Small intestine (tissue), 7 donors: ENCODE data around the gene NPAS4. TPM values are rescaled to one million over a fixed set of nuclear protein-coding genes. Genes with fewer than 3 reads are reported as not detected.
"Not testable (repeated sequence)": the region's sequence is repeated elsewhere in the genome, so short reads cannot be mapped to it uniquely, and the experiment has no call there.

Source experiments
- DNase-seq, 2 donors: peaks; one replicate each; pipeline versions ENCODE4 v3.0.0 to v3.0.0-alpha.2; 2013
- FAIRE-seq: peaks from 2 replicates; lab custom pipeline; 2012; peaks lifted over from hg19 to GRCh38; lab: Jason Lieb, UNC
- H3K27ac ChIP-seq, 3 donors: one replicate each; pipeline ENCODE4 v1.5.1; 2013; ENCODE audit warnings: low read length in 2 of 3, mild to moderate bottlenecking in 2 of 3, control low read depth in 1 of 3, inconsistent platforms in 1 of 3, low read depth in 1 of 3, moderate library complexity in 1 of 3
- H3K27me3 ChIP-seq, 3 donors: one replicate each; pipeline ENCODE4 v1.6.1; 2013; ENCODE audit warnings: low read length in 3 of 3, inconsistent platforms in 1 of 3; ENCODE audit not compliant: control insufficient read depth in 3 of 3, insufficient read depth in 3 of 3
- H3K36me3 ChIP-seq, 3 donors: one replicate each; pipeline ENCODE4 v1.6.1; 2013; ENCODE audit warnings: low read length in 3 of 3, inconsistent platforms in 1 of 3, low read depth in 1 of 3, mild to moderate bottlenecking in 1 of 3, moderate library complexity in 1 of 3; ENCODE audit not compliant: control insufficient read depth in 3 of 3, insufficient read depth in 2 of 3
- H3K4me1 ChIP-seq, 3 donors: one replicate each; pipeline ENCODE4 v1.6.1; 2013; ENCODE audit warnings: low read length in 2 of 3, inconsistent platforms in 1 of 3, low read depth in 1 of 3, mild to moderate bottlenecking in 1 of 3, moderate library complexity in 1 of 3; ENCODE audit not compliant: control insufficient read depth in 3 of 3, insufficient read depth in 2 of 3
- H3K4me3 ChIP-seq, 3 donors: one replicate each; pipeline ENCODE4 v1.5.1; 2013; ENCODE audit warnings: low read length in 3 of 3, control low read depth in 1 of 3, inconsistent platforms in 1 of 3, low read depth in 1 of 3, mild to moderate bottlenecking in 1 of 3, moderate library complexity in 1 of 3
- H3K9me3 ChIP-seq, 2 donors: one replicate each; pipeline ENCODE4 v1.6.1; 2013; ENCODE audit warnings: low read depth in 1 of 2, low read length in 1 of 2; ENCODE audit not compliant: control insufficient read depth in 2 of 2, insufficient read depth in 1 of 2
- WGBS, 3 donors: extraction: QIAGEN DNeasy Blood & Tissue Kit; methylation state at CpG; one replicate each; pipeline ENCODE4 v1.1.7; 2013; 5-methylcytosine and 5-hydroxymethylcytosine counted together
- polyA plus RNA-seq, 4 donors: library from polyadenylated mRNA; stranded (reverse) in 3 of 4; unstranded in 1 of 4; fragments of 200-250 nt in 3 of 4; fragments of 120-200 nt in 1 of 4; gene quantifications; one replicate each; pipeline versions ENCODE4 v1.2.1 to v1.2.3, GENCODE V29; 2013
- donor health status: healthy with polysubstance abuse.
- donor health status: control.
- donor health status: control.
- donor health status: Bipolar disorder and iron deficiency.
- donor health status: healthy.

Gene NPAS4
- polyA plus RNA-seq, 4 donors = 0.10 to 0.15 TPM; not detected in 2

DNA sequence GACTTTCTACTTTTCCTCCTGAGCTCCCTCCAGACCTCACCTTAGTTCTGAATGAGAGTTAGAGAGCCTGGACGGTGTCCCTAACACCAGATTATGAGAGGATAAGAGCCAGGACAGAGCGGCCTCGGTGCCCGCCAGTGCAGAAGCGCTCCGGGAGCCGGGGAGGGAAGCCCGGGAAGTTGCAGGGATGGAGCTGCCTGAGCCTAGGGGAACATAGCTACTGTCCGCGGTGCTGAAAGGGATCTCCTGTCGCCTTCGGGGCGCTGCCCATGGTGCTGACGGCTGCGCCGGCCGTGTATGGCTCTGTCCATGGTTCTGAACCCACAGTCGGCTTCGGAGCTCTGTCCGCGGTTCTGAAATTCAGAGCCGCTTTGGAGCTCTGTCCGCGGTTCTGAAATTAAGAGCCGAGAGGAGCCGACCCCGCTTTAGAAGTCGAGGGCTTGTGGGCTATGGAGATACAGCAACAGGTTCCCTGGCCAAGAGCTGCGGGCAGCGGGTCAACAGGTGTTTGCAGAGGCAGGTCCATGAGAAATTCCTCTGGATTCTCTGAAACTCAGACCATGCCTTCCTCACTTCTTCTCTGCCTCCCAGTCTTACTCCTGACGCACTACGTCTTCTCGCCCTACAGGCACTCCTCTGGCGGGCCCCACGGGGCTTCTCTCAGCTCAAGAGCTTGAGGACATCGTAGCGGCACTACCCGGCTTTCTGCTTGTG, 814 bp downstream of the NPAS4 start:
- peaks cover 0 to 9% of the 10 kb centered on the region in 2 donors for H3K9me3 ChIP-seq
- peak overlapping the region in 1 of 3 donors; percentile 33 for H3K27ac ChIP-seq
- H3K4me1 ChIP-seq = no peaks in the 10 kb centered on the region
- whole genome bisulfite sequencing, 3 donors = 13 to 14% (median 14%) methylated on average over 38 of the region's 38 CpGs
- peaks cover 0 to 6% (median 0%) of the 10 kb centered on the region in 3 donors for H3K36me3 ChIP-seq
- no peak for FAIRE-seq
- DNase-seq = peak; percentile 83 to 94
- H3K4me3 ChIP-seq = no peak overlapping the region
- H3K27me3 ChIP-seq = peaks cover 0 to 42% (median 2%) of the 10 kb centered on the region in 3 donors

DNA sequence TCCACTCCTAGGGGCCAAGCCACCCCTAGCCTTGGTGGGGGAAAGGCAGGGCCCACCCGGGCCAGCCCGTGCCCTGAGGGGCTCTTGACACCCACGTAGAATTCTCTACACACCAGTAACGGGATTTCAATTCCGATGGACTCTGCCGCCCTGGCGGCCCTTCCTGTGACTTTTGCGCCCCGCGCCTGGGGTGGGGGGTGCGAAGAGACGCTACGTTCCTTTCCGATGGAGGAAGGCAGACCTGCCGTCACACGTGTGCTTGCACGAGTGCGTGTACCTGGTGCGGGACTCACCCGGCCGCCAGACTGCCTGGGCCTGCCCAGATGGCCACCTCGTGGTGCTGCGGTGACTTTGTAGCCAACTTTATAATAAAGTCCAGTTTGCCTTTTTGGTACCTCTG, 5.5 kb downstream of the NPAS4 start:
- FAIRE-seq (no peak), DNase-seq (no peak)
- Histone ChIP-seq H3K4me3 (no peak overlapping the region), H3K27me3 (peaks cover 0 to 8% (median 0%) of the 10 kb centered on the region in 3 donors), H3K36me3 (peaks cover 0 to 6% (median 0%) of the 10 kb centered on the region in 3 donors), H3K9me3 (peaks cover 0 to 5% of the 10 kb centered on the region in 2 donors), H3K4me1 (no peaks in the 10 kb centered on the region), H3K27ac (no peak overlapping the region)
- WGBS, 3 donors = 74 to 76% (median 76%) methylated on average over 23 of the region's 23 CpGs

DNA sequence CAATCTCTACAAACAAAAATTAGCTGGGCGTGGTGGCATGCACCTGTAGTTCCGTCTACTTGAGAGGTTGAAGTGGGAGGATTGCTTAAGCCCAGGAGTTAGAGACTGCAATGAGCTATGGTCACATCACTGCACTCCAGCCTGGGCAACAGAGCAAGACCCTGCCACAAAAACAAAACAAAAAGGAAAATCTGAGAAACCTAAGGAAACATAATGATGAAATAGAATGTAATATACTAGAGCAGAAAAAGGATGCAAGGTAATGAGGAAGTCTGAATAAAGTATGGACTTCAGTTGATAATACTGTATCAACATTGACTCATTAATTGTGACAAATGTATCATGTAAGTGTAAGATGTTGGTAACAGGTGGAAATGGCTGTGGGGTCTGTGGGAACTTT, 8.1 kb downstream of the NPAS4 start:
- FAIRE-seq = no peak
- Histone ChIP-seq H3K9me3 (no peaks in the 10 kb centered on the region), H3K27ac (no peak overlapping the region), H3K4me3 (no peak overlapping the region), H3K4me1 (no peaks in the 10 kb centered on the region), H3K36me3 (peaks cover 0 to 21% (median 0%) of the 10 kb centered on the region in 3 donors), H3K27me3 (no peaks in the 10 kb centered on the region)
- WGBS, 3 donors = 81 to 85% (median 82%) methylated on average over 2 of the region's 2 CpGs
- DNase-seq = no peak

DNA sequence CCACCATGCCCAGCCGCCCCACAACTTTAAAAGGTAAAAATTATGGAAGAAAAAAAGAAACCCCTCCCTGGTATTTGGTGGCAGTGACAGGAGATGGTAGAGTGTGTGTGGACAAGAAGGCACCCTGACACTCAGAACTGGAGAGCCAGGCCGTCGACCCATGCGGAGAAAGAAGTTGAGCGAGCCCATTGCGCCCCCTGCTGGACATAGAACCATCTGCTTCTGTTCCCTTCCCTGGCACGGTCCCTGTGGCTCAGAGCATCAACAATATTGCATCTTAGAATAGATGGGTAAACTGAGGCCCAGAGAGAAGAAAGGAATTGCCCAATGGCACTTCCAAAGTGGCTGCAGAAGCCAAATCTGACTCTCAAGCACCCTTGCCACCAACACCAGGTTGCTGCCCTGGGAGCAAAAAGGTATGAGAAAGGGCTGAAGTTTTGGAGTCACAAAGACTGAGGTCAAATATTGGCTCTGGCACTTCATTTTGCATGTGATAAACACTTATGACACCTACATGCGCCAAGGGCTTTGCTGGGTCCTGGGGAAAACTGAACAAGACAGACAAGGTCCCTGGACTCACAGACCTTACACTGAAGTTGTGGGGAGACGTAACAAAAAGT, 9.3 kb downstream of the NPAS4 start:
- DNase-seq = peak; percentile 65 to 73
- no peaks in the 10 kb centered on the region for H3K9me3 ChIP-seq
- no peak for FAIRE-seq
- WGBS, 3 donors = 31 to 38% (median 36%) methylated on average over 9 of the region's 9 CpGs
- no peaks in the 10 kb centered on the region for H3K27me3 ChIP-seq
- H3K27ac ChIP-seq = no peak overlapping the region
- peaks cover 0 to 22% (median 0%) of the 10 kb centered on the region in 3 donors for H3K36me3 ChIP-seq
- H3K4me1 ChIP-seq = no peaks in the 10 kb centered on the region
- H3K4me3 ChIP-seq = no peak overlapping the region

DNA sequence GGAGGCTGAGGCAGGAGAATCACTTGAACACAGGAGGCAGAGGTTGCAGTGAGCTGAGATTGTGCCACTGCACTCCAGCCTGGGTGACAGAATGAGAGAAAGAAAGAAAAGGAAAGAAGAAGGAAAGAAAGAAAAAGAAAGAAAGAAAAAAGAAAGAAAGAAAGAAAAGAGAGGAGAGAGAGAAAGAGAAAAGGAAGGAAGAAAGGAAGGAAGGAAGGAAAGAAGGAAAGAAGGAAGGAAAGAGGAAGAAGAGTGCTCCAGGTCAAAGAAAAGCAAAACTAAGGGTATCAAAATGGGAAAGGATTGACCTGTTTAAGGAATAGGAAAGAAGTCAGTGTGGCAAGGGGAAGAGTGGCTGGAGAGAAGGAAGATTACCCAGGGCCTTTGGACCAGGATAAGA, 10.5 kb downstream of the NPAS4 start:
- not testable (repeated sequence) for H3K4me3 ChIP-seq, FAIRE-seq, H3K27me3 ChIP-seq, H3K27ac ChIP-seq, H3K9me3 ChIP-seq, H3K4me1 ChIP-seq, DNase-seq
- peaks cover 0 to 30% (median 10%) of the 10 kb centered on the region in 3 donors for H3K36me3 ChIP-seq

DNA sequence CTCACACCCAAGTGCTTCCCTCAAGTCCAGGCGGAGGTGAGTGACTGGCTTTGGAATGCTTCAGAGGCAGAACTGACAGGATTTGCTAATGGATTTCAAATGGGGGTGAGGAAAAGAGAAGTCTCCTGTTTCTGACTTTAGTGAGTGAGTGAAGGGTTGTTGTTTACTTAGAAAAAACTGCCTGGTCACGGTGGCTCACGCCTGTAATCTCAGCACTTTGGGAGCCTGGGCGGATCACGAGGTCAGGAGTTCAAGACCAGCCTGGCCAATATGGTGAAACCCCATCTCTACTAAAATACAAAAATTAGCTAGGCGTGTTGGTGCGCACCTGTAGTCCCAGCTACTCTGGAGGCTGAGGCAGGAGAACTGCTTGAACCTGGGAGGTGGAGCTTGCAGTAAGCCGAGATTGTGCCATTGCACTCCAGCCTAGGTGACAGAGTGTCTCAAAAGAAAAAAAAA, 11.1 kb downstream of the NPAS4 start:
- 80 to 85% (median 82%) methylated on average over 8 of the region's 8 CpGs for WGBS, 3 donors
- H3K9me3 ChIP-seq, H3K4me1 ChIP-seq, H3K4me3 ChIP-seq, H3K27ac ChIP-seq, H3K27me3 ChIP-seq, FAIRE-seq, DNase-seq: not testable (repeated sequence)
- H3K36me3 ChIP-seq = peaks cover 0 to 33% (median 10%) of the 10 kb centered on the region in 3 donors

DNA sequence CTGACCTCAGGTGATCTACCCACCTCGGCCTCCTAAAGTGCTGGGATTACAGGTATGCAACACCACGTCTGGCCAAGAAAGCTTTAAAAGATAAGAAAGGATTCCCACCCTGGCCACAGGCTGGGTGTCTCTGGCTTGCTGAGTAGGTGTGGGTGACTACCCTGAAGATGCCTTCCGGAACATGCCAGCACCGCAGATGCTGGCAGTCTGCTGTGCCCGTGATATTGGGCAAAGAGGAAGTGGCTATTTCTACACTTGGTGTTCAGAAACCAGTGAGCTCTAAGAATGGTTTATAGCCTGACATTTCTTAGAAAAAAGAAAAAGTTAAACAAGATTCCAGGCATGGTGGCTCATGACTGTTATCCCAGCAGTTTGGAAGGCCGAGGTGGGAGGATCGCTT, 11.8 kb downstream of the NPAS4 start:
- no peak for FAIRE-seq
- no peaks in the 10 kb centered on the region for H3K4me1 ChIP-seq

DNA sequence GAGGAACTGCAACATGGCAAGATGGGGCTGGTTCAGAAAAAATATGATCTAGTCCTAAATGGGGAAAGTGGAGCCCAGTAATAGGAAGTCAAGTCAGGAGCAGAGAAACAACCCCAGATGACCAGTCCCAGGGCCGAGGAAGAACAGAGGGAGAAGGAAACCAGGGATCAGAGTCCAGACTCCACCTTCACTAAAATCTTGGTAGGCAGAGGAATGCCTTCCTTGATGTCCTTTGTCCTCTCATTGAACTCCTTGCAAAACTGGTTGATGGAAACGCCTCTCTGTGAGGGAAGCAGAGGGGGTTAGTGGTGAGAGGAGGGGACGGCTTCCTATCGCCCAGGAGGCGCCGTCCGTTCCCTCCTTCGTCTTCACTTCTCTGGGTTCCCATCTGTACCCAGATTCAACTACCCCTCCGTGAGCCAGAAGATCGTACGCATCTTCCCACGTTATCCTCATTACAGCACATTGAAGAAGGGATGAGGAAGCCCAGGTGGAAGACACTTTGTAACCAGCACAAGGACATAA, 17.2 kb downstream of the NPAS4 start:
- 1 to 4% (median 3%) methylated on average over 12 of the region's 12 CpGs for WGBS, 3 donors
- Histone ChIP-seq H3K36me3 (peaks cover 0 to 29% (median 10%) of the 10 kb centered on the region in 3 donors), H3K4me3 (peak overlapping the region; percentile 54 to 96 (median 71)), H3K27ac (peak overlapping the region; percentile 62 to 83 (median 71)), H3K27me3 (no peaks in the 10 kb centered on the region), H3K4me1 (peaks cover 0 to 5% (median 5%) of the 10 kb centered on the region in 3 donors), H3K9me3 (peaks cover 0 to 5% of the 10 kb centered on the region in 2 donors)
- peak in 1 of 2 donors; percentile 70 for DNase-seq
- FAIRE-seq = no peak

More for the DNA sequence above, 11.8 kb downstream of the NPAS4 start:
- Histone ChIP-seq H3K36me3 (peaks cover 0 to 37% (median 10%) of the 10 kb centered on the region in 3 donors), H3K4me3 (no peak overlapping the region), H3K9me3 (no peaks in the 10 kb centered on the region), H3K27me3 (no peaks in the 10 kb centered on the region), H3K27ac (no peak overlapping the region)
- no peak for DNase-seq
- 90 to 92% (median 91%) methylated on average over 7 of the region's 7 CpGs for WGBS, 3 donors
